Measurements from ENCODE around the gene NOP53.
"Not testable (repeated sequence)": the region's sequence is repeated elsewhere in the genome, so short reads cannot be mapped to it uniquely, and the experiment has no call there.

The NOP53 gene

GRCh38 chr19:47745010-47745901 lies at the start of gene NOP53:
Gene NOP53, plus strand, starts transcription at chr19:47745546. Its CDS starts 14 bp downstream, at chr19:47745560.
- peak; percentile 69 for DNase-seq

GRCh38 chr19:47696635-47697034 lies 48.7 kb upstream of the NOP53 start:
- no peak for DNase-seq

- DNase-seq, result peak; percentile 7
These were observed 47.3 kb upstream of the NOP53 start for GRCh38 chr19:47697863-47698609.

DNA sequence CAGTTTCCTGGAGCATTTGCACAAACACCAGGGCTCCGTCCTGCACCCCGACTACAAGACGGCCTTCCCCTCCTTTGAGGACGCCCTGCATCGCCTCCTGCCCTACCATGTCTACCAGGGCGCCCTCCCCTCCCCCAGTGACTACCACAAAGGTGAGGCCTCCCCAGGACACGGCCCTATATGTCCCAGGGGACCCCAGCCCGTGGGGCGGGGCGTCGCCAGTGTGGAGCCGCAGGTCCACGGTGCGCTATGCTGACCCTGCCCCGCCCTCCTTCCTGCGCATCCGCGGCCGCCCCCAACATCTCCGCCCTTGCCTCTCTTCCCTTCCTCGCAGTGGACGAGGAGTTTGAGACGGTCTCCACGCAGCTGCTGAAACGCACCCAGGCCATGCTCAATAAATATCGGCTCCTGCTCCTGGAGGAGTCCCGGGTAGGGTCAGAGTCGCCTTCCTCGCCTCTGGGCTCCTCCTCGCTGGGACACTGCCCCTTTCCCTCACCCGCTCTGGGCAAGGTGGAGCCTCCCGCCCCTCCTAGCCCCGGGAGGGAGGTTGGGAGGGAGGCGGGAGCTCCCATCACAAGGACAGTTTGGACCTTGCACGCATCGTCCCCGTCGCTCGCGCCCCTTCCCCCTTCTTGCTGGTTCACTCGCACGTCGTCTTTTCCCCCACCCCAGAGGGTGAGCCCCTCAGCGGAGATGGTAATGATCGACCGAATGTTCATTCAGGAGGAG lies 46.6 kb upstream of the NOP53 start:
- no peak for DNase-seq

- DNase-seq, result no peak
These were observed 45.9 kb upstream of the NOP53 start for GRCh38 chr19:47699360-47699917.

GRCh38 chr19:47700934-47701716 lies 44.2 kb upstream of the NOP53 start:
- DNase-seq, result no peak

GRCh38 chr19:47701717-47702552 lies 43.4 kb upstream of the NOP53 start:
- no peak for DNase-seq

DNA sequence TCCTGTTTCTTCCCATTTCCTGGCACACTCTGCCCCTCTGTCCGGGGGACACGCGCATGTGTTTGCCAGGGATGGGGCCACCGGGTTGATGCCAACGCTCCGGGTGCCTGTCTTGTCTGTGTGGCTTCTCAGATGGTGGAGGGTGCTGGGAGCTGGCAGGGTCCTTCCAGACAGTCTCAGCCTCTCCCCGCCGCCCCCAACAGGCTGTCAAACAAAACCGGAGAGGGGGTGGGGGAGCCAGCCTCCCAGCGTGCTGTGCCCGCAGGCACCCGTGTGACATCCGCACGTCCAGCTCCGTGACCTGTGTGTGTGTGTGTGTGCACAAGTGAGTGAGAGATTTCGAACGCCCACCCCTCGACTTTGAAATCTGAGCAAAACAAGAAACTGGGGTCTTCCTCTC lies 42.7 kb upstream of the NOP53 start:
- DNase-seq, result no peak

- DNase-seq, result no peak
These were observed 42.0 kb upstream of the NOP53 start for GRCh38 chr19:47703301-47703700.

DNA sequence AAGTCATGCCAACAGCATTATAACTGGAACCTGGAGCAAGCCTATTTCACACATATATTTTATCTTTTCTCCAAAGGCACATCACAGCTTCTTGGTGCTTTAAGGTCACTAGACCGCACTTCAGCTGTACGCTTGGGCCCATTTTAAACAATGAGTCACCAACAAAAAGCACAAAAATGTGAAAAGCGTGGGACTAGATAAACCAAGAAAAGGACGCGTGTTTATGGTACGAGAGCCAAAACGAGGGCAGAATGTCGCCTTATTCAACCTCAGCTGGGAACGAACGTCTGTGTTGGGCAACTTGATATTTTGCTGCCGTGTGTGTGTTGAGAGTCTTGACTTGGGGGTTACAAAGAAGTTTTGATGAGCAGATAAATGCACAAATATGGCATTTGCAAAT lies 41.3 kb upstream of the NOP53 start:
- no peak for DNase-seq

- DNase-seq, result no peak
These were observed 40.7 kb upstream of the NOP53 start for GRCh38 chr19:47704656-47705055.

DNA sequence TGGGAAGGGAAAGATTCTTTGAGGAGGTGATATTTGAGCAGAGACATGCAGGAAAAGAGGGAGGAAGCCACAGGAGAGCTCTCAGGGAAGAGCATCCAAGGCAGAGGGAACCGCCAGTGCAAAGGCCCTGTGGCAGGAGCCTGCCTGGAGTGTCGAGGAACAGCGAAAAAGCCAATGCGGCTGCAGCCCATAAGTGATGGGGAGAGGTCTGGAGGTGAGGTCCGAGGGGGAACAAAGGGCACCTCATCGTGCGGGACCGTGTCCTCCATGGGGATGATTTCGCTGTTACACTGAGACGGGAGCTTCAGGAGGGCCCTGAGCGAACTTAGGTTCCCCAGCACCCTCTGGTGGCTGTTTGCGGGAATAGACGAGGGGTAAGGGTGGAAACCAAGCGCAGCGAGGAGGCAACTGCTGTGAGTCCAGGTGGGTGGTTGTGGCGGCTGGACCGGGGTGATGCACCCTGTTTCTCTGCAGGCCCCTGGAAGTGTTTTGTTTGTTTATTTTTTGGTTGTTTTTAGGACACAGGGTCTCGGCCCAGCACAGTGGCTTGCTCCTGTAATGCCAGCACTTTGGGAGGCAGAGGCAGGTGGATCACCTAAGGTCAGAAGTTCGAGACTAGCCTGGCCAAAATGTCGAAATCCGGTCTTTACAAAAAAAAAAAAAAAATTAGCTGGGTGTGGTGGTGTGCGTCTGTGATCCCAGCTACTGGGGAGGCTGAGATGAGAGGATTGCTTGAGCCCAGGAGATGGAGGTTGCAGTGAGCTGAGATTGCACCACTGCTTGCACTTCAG lies 38.0 kb upstream of the NOP53 start:
- no peak for DNase-seq

DNA sequence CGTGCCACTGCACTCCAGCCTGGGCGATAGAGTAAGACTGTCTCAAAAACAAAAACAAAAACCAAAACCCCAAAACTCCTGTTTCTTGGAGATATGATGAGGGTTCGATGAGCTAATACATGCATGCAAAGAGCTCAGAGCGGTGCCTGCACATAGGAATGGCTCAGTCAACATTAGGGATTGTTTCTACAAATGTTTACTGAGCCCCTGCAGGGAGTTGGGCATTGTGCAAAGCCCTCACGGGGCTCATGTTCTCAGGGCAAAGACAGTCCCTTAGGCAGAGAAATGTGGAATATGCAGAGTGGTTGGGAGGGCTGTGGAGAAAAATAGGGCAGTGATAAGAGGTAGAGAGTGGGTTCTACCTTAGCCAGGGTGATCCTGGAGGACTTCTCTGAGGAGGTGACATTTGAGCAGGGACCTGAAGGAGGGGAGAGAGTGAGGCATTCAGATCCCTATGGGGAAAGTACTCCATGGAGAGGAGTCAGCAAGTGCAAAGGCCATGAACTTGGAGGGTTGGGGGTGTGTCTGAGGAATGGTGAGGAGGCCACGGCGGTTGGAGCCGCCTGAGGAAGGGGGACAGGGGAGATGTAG lies 33.6 kb upstream of the NOP53 start:
- no peak for DNase-seq

GRCh38 chr19:47713046-47714021 lies 32.0 kb upstream of the NOP53 start, which contains the start of gene EHD2:
Gene EHD2, plus strand, starts transcription at chr19:47713422. Its CDS starts 3,191 bp downstream, at chr19:47716613.
- DNase-seq, result no peak

GRCh38 chr19:47714339-47714738 lies 31.0 kb upstream of the NOP53 start:
- no peak for DNase-seq

GRCh38 chr19:47714855-47715254 lies 30.5 kb upstream of the NOP53 start:
- DNase-seq, result not testable (repeated sequence)

DNA sequence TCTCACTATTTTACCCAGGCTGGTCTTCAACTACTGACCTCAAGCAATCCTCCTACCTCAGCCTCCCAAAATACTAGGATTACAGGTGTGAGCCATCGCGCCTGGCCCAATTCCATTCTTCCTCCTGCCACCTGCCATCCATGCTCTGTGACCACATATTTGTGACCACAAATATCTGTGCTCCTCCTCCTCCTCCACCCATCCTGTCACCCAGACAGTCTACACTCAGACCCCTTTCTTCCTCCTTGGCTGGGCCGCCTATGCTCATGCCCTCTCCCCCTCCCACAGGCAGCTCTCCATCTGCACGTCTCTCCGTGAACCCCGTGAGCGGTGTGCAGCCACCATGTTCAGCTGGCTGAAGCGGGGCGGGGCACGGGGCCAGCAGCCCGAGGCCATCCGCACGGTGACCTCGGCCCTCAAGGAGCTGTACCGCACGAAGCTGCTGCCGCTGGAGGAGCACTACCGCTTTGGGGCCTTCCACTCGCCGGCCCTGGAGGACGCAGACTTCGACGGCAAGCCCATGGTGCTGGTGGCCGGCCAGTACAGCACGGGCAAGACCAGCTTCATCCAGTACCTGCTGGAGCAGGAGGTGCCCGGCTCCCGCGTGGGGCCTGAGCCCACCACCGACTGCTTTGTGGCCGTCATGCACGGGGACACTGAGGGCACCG lies 28.9 kb upstream of the NOP53 start:
- no peak for DNase-seq

Data from NCI-H1417 treated with DMSO at 0.1 percent for 48 hours (cell line).